Daoy (cell line): ENCODE data around the gene FCRL2. TPM values are rescaled to one million over a fixed set of nuclear protein-coding genes. Genes with fewer than 3 reads are reported as not detected.

Source experiments
- DNase-seq: peaks from one replicate; pipeline ENCODE4 v3.0.0-alpha.2; 2015; ENCODE audit warnings: low read depth
- total RNA-seq: library from RNA; depleted of rRNA; stranded (reverse); fragments of >200 nt; shearing (Covaris generic); gene quantifications from 2 replicates; pipeline ENCODE4 v1.2.3, GENCODE V29; 2014; rRNA removed

The FCRL2 gene
- not detected in 2 replicates for total RNA-seq

- no peak for DNase-seq
These were observed at the start of gene FCRL2 for GRCh38 chr1:157776971-157777391. Gene FCRL2 (minus strand): TSS chr1:157777132. CDS start chr1:157777073, 59 bp downstream.

- no peak for DNase-seq
These were observed 43.4 kb upstream of the FCRL2 start for GRCh38 chr1:157820299-157820698.

- DNase-seq = no peak
These were observed 43.0 kb upstream of the FCRL2 start, which contains the start of gene FCRL1 for GRCh38 chr1:157819896-157820295. Gene FCRL1 (minus strand): TSS chr1:157820120. CDS start chr1:157820037, 83 bp downstream.

- no peak for DNase-seq
These were observed 42.3 kb upstream of the FCRL2 start for GRCh38 chr1:157819215-157819614.

GRCh38 chr1:157813269-157813668 lies 36.3 kb upstream of the FCRL2 start:
- DNase-seq = no peak

GRCh38 chr1:157806431-157807149 lies 29.7 kb upstream of the FCRL2 start:
- DNase-seq = no peak

GRCh38 chr1:157803851-157804250 lies 26.9 kb upstream of the FCRL2 start:
- no peak for DNase-seq

GRCh38 chr1:157799996-157800395 lies 23.1 kb upstream of the FCRL2 start:
- no peak for DNase-seq

GRCh38 chr1:157798211-157798610 lies 21.3 kb upstream of the FCRL2 start:
- DNase-seq = peak; percentile 69

- DNase-seq = no peak
These were observed 8.3 kb upstream of the FCRL2 start for GRCh38 chr1:157785248-157785647.

- no peak for DNase-seq
These were observed 7.9 kb upstream of the FCRL2 start for GRCh38 chr1:157784801-157785200.

GRCh38 chr1:157782931-157783330 lies 6.0 kb upstream of the FCRL2 start:
- no peak for DNase-seq

- no peak for DNase-seq
These were observed 4.1 kb upstream of the FCRL2 start for GRCh38 chr1:157781048-157781447.

- DNase-seq = no peak
These were observed 1.6 kb downstream of the FCRL2 start for GRCh38 chr1:157775101-157775870.

- DNase-seq = no peak
These were observed 2.5 kb downstream of the FCRL2 start for GRCh38 chr1:157774412-157774811.

GRCh38 chr1:157773493-157774350 lies 3.2 kb downstream of the FCRL2 start:
- no peak for DNase-seq

- DNase-seq = peak; percentile 64
These were observed 5.1 kb downstream of the FCRL2 start for GRCh38 chr1:157771661-157772425.

- peak; percentile 33 for DNase-seq
These were observed 6.4 kb downstream of the FCRL2 start for GRCh38 chr1:157770442-157771043.

- DNase-seq = no peak
These were observed 10.1 kb downstream of the FCRL2 start for GRCh38 chr1:157766792-157767191.

- no peak for DNase-seq
These were observed 18.9 kb downstream of the FCRL2 start for GRCh38 chr1:157758018-157758417.

- DNase-seq = no peak
These were observed 23.3 kb downstream of the FCRL2 start for GRCh38 chr1:157753611-157754010.
